ENCODE results near the gene C17orf114.

The C17orf114 gene

GRCh38 chr17:4788807-4789700 is 13.1 kb downstream of the C17orf114 start, which contains the start of gene GLTPD2:
Gene GLTPD2 (plus strand): TSS chr17:4788964. CDS start chr17:4789012, 48 bp downstream.
- intact Hi-C loops (cut with DNase I) = loop anchor here (5.0 kb wide), 2 partner anchors 52 to 98 kb away; partner anchors contain the start of genes CXCL16 and ZMYND15
- Histone ChIP-seq H3K27me3 (peaks cover 0 to 24% (median 0%) of the 10 kb centered on the region in 4 donors), H3K9me3 (no peaks in the 10 kb centered on the region), H3K27ac (peak within 1 kb of the TSS; percentile 95 to 99 (median 96)), H3K4me1 (peaks cover 21 to 58% (median 32%) of the 10 kb centered on the region in 3 donors), H3K36me3 (no peaks in the 10 kb centered on the region), H3K4me3 (peak within 1 kb of the TSS; percentile 44 to 89 (median 67))
- TF ChIP-seq POLR2A (IDR thresholded peaks at IDR 0.05) (no peak), CTCF (IDR thresholded peaks at IDR 0.05) (no peak)
- WGBS, 2 donors = 8 to 37% methylated on average over 5 to 12 of the region's 62 CpGs
- DNase-seq = no peak

GRCh38 chr17:4788159-4788806 is 13.8 kb downstream of the C17orf114 start:
- no peak for DNase-seq

GRCh38 chr17:4786516-4786915 is 15.6 kb downstream of the C17orf114 start:
- intact Hi-C loops (cut with DNase I) = loop anchor here (5.0 kb wide), 2 partner anchors 49 to 101 kb away; partner anchors contain the start of genes CXCL16 and ZMYND15
- TF ChIP-seq POLR2A (IDR thresholded peaks at IDR 0.05) = no peak
- TF ChIP-seq CTCF (IDR thresholded peaks at IDR 0.05) = no peak
- H3K4me3 ChIP-seq = peak overlapping the region in 3 of 4 donors; percentile 5 to 44 (median 32)

More at GRCh38 chr17:4788159-4788806, 13.8 kb downstream of the C17orf114 start:
- TF ChIP-seq POLR2A (IDR thresholded peaks at IDR 0.05) (no peak), CTCF (IDR thresholded peaks at IDR 0.05) (peak in 1 of 6 experiments; percentile 17)
- intact Hi-C loops (cut with DNase I) = loop anchor here (5.0 kb wide), 2 partner anchors 51 to 99 kb away; partner anchors contain the start of genes CXCL16 and ZMYND15
- 71 to 84% methylated on average over 14 of the region's 14 CpGs for WGBS, 2 donors
- Histone ChIP-seq H3K27me3 (peaks cover 0 to 32% (median 0%) of the 10 kb centered on the region in 4 donors), H3K9me3 (no peaks in the 10 kb centered on the region), H3K36me3 (no peaks in the 10 kb centered on the region), H3K4me1 (peaks cover 21 to 58% (median 32%) of the 10 kb centered on the region in 3 donors), H3K4me3 (peak overlapping the region in 3 of 4 donors; percentile 44 to 89 (median 62)), H3K27ac (peak overlapping the region in 3 of 4 donors; percentile 95 to 97 (median 96))

GRCh38 chr17:4786106-4786511 is 16.0 kb downstream of the C17orf114 start, which contains the start of gene VMO1:
Gene VMO1 (minus strand): TSS chr17:4786364. CDS start chr17:4786352, 12 bp downstream.
- H3K27me3 ChIP-seq = peaks cover 0 to 53% (median 0%) of the 10 kb centered on the region in 4 donors
- peak within 1 kb of the TSS in 1 of 4 donors; percentile 7 for H3K27ac ChIP-seq
- no peak for DNase-seq

More at GRCh38 chr17:4786516-4786915, 15.6 kb downstream of the C17orf114 start:
- H3K27me3 ChIP-seq = peaks cover 0 to 49% (median 0%) of the 10 kb centered on the region in 4 donors
- 27 to 37% methylated on average over 6 of the region's 6 CpGs for WGBS, 2 donors
- no peak for DNase-seq
- H3K36me3 ChIP-seq = no peaks in the 10 kb centered on the region
- H3K4me1 ChIP-seq = peaks cover 21 to 58% (median 32%) of the 10 kb centered on the region in 3 donors
- H3K9me3 ChIP-seq = no peaks in the 10 kb centered on the region
- H3K27ac ChIP-seq = peak overlapping the region in 1 of 4 donors; percentile 7

More at GRCh38 chr17:4786106-4786511, 16.0 kb downstream of the C17orf114 start, which contains the start of gene VMO1:
- TF ChIP-seq POLR2A (IDR thresholded peaks at IDR 0.05) = no peak
- TF ChIP-seq CTCF (IDR thresholded peaks at IDR 0.05) = no peak
- intact Hi-C loops (cut with DNase I) = loop anchor here (5.0 kb wide), 2 partner anchors 49 to 101 kb away; partner anchors contain the start of genes CXCL16 and ZMYND15
- Histone ChIP-seq H3K9me3 (no peaks in the 10 kb centered on the region), H3K36me3 (no peaks in the 10 kb centered on the region), H3K4me1 (peaks cover 21 to 55% (median 32%) of the 10 kb centered on the region in 3 donors), H3K4me3 (peak within 1 kb of the TSS in 3 of 4 donors; percentile 5 to 44 (median 32))
- WGBS, 2 donors = 0 to 8% methylated on average over 2 to 4 of the region's 24 CpGs
